K562 (cell line): ENCODE data around the gene TBX19. TPM values are rescaled to one million over a fixed set of nuclear protein-coding genes. Genes with fewer than 3 reads are reported as not detected.

Experiments used
- CBX3 ChIP-seq, 2 experiments: IDR thresholded peaks; 1 replicate in 1 of 2; 2 replicates in 1 of 2; pipeline ENCODE4 v1.6.1; 2012; ENCODE audit warnings: inconsistent platforms in 2 of 2, low read length in 2 of 2, borderline replicate concordance in 1 of 2, control low read depth in 1 of 2
- KLF1 ChIP-seq: fragments of 450-650 bp; IDR thresholded peaks from 2 replicates; pipeline ENCODE4 v1.6.1; 2016; ENCODE audit warnings: missing genetic modification characterization, missing compliant biosample characterization
- THRAP3 ChIP-seq: fragments of 450-650 bp; IDR thresholded peaks from 2 replicates; pipeline ENCODE4 v1.6.1; 2016; ENCODE audit warnings: mild to moderate bottlenecking, inconsistent platforms, borderline replicate concordance
- polyA plus RNA-seq, 8 experiments: library from polyadenylated mRNA; depleted of rRNA in 4 of 8; stranded (reverse) in 5 of 8; unstranded in 3 of 8; fragments of >200 nt; fragmentation: Nextera tagmentation in 2 of 8; fragmentation: Illumina TruSeq in 1 of 8; extraction: Ambion mirVana in 2 of 8; extraction: Trizol in 1 of 8; gene quantifications; 2 replicates each; pipeline versions ENCODE4 v1.2.1 to v1.2.3, GENCODE V29; 2011 to 2014; ENCODE audit warnings: inconsistent platforms in 1 of 8, missing spikeins in 1 of 8
- total RNA-seq, 7 experiments: library from RNA; depleted of rRNA in 6 of 7; stranded (reverse); fragments of >200 nt in 6 of 7; fragmentation: Illumina TruSeq in 2 of 7; extraction: Trizol in 2 of 7; gene quantifications; 2 replicates each; pipeline versions ENCODE4 v1.2.1 to v1.2.3, GENCODE V29; 2011 to 2021; ENCODE audit warnings: low replicate concordance in 1 of 7
- TF ChIP-seq, protein P1 (sequence below): sonication (generic); formaldehyde crosslinking; IDR thresholded peaks from 2 replicates; pipeline ENCODE4 v1.4.0; 2020; ENCODE audit warnings: mild to moderate bottlenecking, missing genetic modification reagents
- TF ChIP-seq, protein P2 (sequence below): fragments of 250-450 bp; sonication (Bioruptor Pico); IDR thresholded peaks from 2 replicates; pipeline ENCODE4 v1.4.0; 2020
- TF ChIP-seq, protein P3 (sequence below): sonication (generic); formaldehyde crosslinking; IDR thresholded peaks from 2 replicates; pipeline ENCODE4 v1.5.0; 2020; ENCODE audit warnings: missing genetic modification reagents
- TF ChIP-seq, protein P4 (sequence below), 2 experiments: fragments of 200-800 bp in 1 of 2; sonication (Bioruptor generic) in 1 of 2; sonication (generic) in 1 of 2; formaldehyde crosslinking in 1 of 2; IDR thresholded peaks in 1 of 2; conservative IDR thresholded peaks in 1 of 2; 2 replicates each; pipeline versions ENCODE4 v1.5.0 to v1.6.1; 2016 to 2020; ENCODE audit warnings: missing compliant biosample characterization in 1 of 2, missing genetic modification characterization in 1 of 2, missing genetic modification reagents in 1 of 2
- TF ChIP-seq, protein P5 (sequence below), 3 experiments: fragments of 200-800 bp in 1 of 3; sonication (Bioruptor generic) in 1 of 3; sonication (generic) in 1 of 3; formaldehyde crosslinking in 1 of 3; IDR thresholded peaks; 2 replicates each; pipeline versions ENCODE4 v1.6.1 to v1.8.0; 2016 to 2022; ENCODE audit warnings: mild to moderate bottlenecking in 2 of 3, missing compliant biosample characterization in 2 of 3, missing genetic modification characterization in 2 of 3, missing genetic modification reagents in 1 of 3
- TF ChIP-seq, protein P6 (sequence below): fragments of 150-350 bp; IDR thresholded peaks from 2 replicates; pipeline ENCODE4 v1.6.1; 2014; ENCODE audit warnings: low read depth, mild to moderate bottlenecking, low read length, borderline replicate concordance
- TF ChIP-seq, protein P7 (sequence below): fragments of 250-450 bp; sonication (Bioruptor Pico); IDR thresholded peaks from 2 replicates; pipeline ENCODE4 v1.8.0; 2021; ENCODE audit warnings: mild to moderate bottlenecking, moderate library complexity

TBX19 gene
- total and polyA plus RNA-seq, 9 of the 15 experiments (the other 6 are each of a cell fraction or from before 2014, with no cell fraction given) = 0.32 to 3.1 (median 0.95) TPM

DNA sequence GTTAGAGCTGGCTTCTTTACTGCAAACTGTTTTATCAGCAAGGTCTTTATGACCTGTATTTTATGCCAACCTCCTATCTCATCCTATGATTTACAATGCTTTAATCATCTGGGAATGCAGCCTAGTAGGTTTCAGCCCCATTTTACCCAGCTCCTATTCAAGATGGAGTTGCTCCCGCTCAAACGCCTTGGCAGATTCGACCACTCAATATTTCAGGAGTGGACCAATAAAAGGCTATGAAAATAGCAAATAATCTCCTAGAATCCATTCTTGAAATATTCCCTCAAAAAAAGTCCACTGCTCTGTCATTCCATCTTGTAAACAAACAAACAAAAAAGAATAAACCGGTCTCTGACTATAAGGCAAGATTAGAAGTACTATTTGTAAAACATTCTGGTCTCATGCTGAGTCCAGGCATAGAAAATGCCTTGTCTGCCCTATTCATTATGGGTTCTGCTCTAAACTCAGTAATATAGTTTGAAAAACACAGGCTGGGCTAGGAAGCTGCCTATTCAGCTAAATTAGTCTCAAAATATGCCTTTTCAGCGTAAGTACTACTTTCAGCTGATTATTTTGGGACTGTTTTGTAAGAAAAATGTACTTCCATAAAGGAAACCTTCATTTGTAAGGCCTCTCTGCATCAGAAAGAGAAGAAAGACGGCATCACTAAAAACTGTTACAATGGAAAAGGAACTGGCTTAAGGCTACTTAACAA, 53.0 kb downstream of the TBX19 start (continued):
- TF ChIP-seq, protein P1, sequence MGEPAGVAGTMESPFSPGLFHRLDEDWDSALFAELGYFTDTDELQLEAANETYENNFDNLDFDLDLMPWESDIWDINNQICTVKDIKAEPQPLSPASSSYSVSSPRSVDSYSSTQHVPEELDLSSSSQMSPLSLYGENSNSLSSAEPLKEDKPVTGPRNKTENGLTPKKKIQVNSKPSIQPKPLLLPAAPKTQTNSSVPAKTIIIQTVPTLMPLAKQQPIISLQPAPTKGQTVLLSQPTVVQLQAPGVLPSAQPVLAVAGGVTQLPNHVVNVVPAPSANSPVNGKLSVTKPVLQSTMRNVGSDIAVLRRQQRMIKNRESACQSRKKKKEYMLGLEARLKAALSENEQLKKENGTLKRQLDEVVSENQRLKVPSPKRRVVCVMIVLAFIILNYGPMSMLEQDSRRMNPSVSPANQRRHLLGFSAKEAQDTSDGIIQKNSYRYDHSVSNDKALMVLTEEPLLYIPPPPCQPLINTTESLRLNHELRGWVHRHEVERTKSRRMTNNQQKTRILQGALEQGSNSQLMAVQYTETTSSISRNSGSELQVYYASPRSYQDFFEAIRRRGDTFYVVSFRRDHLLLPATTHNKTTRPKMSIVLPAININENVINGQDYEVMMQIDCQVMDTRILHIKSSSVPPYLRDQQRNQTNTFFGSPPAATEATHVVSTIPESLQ (CRISPR knock-in tag) = no peak
- TF ChIP-seq, protein P2, sequence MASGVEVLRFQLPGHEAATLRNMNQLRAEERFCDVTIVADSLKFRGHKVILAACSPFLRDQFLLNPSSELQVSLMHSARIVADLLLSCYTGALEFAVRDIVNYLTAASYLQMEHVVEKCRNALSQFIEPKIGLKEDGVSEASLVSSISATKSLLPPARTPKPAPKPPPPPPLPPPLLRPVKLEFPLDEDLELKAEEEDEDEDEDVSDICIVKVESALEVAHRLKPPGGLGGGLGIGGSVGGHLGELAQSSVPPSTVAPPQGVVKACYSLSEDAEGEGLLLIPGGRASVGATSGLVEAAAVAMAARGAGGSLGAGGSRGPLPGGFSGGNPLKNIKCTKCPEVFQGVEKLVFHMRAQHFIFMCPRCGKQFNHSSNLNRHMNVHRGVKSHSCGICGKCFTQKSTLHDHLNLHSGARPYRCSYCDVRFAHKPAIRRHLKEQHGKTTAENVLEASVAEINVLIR (CRISPR knock-in tag) = no peak
- TF ChIP-seq, protein P3, sequence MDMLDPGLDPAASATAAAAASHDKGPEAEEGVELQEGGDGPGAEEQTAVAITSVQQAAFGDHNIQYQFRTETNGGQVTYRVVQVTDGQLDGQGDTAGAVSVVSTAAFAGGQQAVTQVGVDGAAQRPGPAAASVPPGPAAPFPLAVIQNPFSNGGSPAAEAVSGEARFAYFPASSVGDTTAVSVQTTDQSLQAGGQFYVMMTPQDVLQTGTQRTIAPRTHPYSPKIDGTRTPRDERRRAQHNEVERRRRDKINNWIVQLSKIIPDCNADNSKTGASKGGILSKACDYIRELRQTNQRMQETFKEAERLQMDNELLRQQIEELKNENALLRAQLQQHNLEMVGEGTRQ = no peak
- TF ChIP-seq, protein P4, sequence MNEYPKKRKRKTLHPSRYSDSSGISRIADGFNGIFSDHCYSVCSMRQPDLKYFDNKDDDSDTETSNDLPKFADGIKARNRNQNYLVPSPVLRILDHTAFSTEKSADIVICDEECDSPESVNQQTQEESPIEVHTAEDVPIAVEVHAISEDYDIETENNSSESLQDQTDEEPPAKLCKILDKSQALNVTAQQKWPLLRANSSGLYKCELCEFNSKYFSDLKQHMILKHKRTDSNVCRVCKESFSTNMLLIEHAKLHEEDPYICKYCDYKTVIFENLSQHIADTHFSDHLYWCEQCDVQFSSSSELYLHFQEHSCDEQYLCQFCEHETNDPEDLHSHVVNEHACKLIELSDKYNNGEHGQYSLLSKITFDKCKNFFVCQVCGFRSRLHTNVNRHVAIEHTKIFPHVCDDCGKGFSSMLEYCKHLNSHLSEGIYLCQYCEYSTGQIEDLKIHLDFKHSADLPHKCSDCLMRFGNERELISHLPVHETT (CRISPR knock-in tag; conservative IDR thresholded peaks at IDR 0.05 in 1 of 2, IDR thresholded peaks at IDR 0.05 in 1 of 2) = peak in 1 of 2 experiments; percentile 82; a peak in 2 of 4 replicates
- TF ChIP-seq, protein P5, sequence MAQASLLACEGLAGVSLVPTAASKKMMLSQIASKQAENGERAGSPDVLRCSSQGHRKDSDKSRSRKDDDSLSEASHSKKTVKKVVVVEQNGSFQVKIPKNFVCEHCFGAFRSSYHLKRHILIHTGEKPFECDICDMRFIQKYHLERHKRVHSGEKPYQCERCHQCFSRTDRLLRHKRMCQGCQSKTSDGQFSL (CRISPR knock-in tag; IDR thresholded peaks at IDR 0.05) = no peak
- TF ChIP-seq, protein P5 (tag; IDR thresholded peaks at IDR 0.05) = peak in 1 of 2 experiments; percentile 83; a peak in 2 of 4 replicates
- TF ChIP-seq, protein P6, sequence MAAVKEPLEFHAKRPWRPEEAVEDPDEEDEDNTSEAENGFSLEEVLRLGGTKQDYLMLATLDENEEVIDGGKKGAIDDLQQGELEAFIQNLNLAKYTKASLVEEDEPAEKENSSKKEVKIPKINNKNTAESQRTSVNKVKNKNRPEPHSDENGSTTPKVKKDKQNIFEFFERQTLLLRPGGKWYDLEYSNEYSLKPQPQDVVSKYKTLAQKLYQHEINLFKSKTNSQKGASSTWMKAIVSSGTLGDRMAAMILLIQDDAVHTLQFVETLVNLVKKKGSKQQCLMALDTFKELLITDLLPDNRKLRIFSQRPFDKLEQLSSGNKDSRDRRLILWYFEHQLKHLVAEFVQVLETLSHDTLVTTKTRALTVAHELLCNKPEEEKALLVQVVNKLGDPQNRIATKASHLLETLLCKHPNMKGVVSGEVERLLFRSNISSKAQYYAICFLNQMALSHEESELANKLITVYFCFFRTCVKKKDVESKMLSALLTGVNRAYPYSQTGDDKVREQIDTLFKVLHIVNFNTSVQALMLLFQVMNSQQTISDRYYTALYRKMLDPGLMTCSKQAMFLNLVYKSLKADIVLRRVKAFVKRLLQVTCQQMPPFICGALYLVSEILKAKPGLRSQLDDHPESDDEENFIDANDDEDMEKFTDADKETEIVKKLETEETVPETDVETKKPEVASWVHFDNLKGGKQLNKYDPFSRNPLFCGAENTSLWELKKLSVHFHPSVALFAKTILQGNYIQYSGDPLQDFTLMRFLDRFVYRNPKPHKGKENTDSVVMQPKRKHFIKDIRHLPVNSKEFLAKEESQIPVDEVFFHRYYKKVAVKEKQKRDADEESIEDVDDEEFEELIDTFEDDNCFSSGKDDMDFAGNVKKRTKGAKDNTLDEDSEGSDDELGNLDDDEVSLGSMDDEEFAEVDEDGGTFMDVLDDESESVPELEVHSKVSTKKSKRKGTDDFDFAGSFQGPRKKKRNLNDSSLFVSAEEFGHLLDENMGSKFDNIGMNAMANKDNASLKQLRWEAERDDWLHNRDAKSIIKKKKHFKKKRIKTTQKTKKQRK = no peak
- TF ChIP-seq THRAP3 (no peak), KLF1 (tag) (no peak), CBX3 (IDR thresholded peaks at IDR 0.05; ENCODE audit: borderline replicate concordance in 1 of 2, low read length in 2 of 2) (no peak)
- TF ChIP-seq, protein P7, sequence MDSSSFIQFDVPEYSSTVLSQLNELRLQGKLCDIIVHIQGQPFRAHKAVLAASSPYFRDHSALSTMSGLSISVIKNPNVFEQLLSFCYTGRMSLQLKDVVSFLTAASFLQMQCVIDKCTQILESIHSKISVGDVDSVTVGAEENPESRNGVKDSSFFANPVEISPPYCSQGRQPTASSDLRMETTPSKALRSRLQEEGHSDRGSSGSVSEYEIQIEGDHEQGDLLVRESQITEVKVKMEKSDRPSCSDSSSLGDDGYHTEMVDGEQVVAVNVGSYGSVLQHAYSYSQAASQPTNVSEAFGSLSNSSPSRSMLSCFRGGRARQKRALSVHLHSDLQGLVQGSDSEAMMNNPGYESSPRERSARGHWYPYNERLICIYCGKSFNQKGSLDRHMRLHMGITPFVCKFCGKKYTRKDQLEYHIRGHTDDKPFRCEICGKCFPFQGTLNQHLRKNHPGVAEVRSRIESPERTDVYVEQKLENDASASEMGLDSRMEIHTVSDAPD = no peak
